SK-N-MC (cell line): Measurements from ENCODE around the gene FRMD4A.

Experiments used
- EZH2 ChIP-seq: fragments of 200-600 bp; sonication (generic); IDR thresholded peaks from one replicate; pipeline ENCODE4 v1.6.1; 2017; ENCODE audit warnings: antibody characterized with exemption
- FOXP2 ChIP-seq: optimal IDR thresholded peaks from 2 replicates; pipeline ENCODE3; 2011; ENCODE audit warnings: mild to moderate bottlenecking, moderate library complexity; ENCODE audit not compliant: insufficient read depth; ENCODE audit errors: extremely low read length, control extremely low read depth
- POLR2AphosphoS5 ChIP-seq: IDR thresholded peaks from 2 replicates; pipeline ENCODE4 v1.6.1; 2012; ENCODE audit warnings: mild to moderate bottlenecking, low read depth, low read length, borderline replicate concordance

- no peak for TF ChIP-seq EZH2
- no peak for TF ChIP-seq POLR2AphosphoS5
- TF ChIP-seq FOXP2: no peak
Observed at GRCh38 chr10:14182781-14183180, 147.9 kb downstream of the FRMD4A start.
